Activated naive CD4-positive, alpha-beta T cell treated with anti-CD3 and anti-CD28 coated beads, Interleukin-2, amount 10 ng/mL, durations not matched to agents 7 days and 5 days (primary cell): ENCODE results near the gene MBOAT7.
A peak's percentile ranks its signal among the peaks of the same experiment; 100 is the strongest.

Experiments
- CTCF ChIA-PET: fragments of 350-600 bp; sonication (Branson Sonifier 250); formaldehyde crosslinking; loops from one replicate; lab custom pipeline; 2021; ENCODE audit warnings: antibody characterized with exemption; lab: Charles Lee
- DNase-seq: peaks from one replicate; pipeline ENCODE4 v3.0.0-alpha.2; 2020
- H3K27ac Mint-ChIP-seq: one replicate; pipeline ENCODE4 v1.8.0; 2021; ENCODE audit warnings: mild to moderate bottlenecking, moderate library complexity, mixed read lengths
- H3K27me3 Mint-ChIP-seq: one replicate; pipeline ENCODE4 v1.8.0; 2021; ENCODE audit warnings: mild to moderate bottlenecking, mixed read lengths
- H3K36me3 Mint-ChIP-seq: one replicate; pipeline ENCODE4 v1.8.0; 2021; ENCODE audit warnings: mixed read lengths
- H3K4me1 Mint-ChIP-seq: one replicate; pipeline ENCODE4 v1.8.0; 2021; ENCODE audit warnings: mixed read lengths
- H3K4me3 Mint-ChIP-seq: one replicate; pipeline ENCODE4 v1.8.0; 2021; ENCODE audit warnings: mild to moderate bottlenecking, moderate library complexity, mixed read lengths
- H3K9me3 Mint-ChIP-seq: one replicate; pipeline ENCODE4 v1.8.0; 2021; ENCODE audit warnings: mixed read lengths

Gene MBOAT7

DNA sequence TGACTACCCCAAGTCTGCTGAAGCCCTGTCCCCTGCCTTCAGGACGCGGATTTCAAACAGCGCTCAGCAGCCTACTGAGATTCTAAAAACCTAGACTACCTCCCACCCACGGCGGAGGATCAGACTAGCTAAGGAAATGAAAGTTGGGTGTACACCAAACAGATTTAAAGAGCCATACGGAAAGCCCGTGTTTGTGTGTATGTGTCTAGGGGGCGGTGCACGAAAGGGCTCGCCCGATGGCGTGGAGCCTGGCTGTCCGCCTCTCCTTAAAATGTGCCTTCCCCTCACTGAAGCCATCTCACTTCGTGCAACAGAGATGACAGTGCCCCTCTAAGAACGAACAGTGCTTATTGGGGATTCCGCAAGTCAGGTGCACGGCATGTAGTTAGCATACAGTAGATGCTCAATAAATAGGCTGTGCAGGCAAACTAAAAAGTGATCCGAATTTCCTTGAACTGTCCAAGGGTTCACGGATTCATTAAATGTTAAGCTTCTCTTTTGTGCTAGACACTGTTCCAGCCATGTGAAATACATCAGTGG lies 30.5 kb downstream of the MBOAT7 start:
- peak; percentile 61 for DNase-seq
- Mint-ChIP-seq H3K27me3 (peaks cover 11% of the 10 kb centered on the region), H3K9me3 (no peaks in the 10 kb centered on the region), H3K4me1 (peaks cover 78% of the 10 kb centered on the region), H3K4me3 (peak overlapping the region; percentile 94), H3K27ac (peak overlapping the region; percentile 98), H3K36me3 (peaks cover 31% of the 10 kb centered on the region)
- CTCF ChIA-PET, result interaction anchor here (1.0 to 1.6 kb wide), 6 partner anchors 10 to 232 kb away, joined by 3 to 5 read pairs (median 4); partner anchors contain the start of genes CNOT3 and MBOAT7

DNA sequence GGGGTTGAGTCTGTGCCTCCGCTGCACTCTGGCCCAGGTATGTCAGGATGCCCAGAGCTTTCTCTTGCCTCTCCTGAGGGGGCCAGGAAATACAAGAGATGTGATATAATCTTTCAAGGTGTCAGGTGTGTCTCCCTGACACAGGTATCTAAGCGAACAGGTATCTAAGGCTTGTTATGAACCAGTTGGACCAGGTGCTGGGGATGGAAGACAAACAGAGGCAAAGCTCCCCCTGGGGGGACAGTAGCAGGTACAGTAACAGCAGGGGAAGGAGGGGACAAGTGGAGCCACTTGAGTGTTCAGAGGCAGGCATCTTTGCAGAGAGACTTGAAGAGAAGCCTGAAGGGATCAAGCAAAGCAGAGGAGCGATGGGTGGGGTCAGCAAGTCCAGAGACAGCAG lies 32.4 kb downstream of the MBOAT7 start:
- peak overlapping the region; percentile 19 for H3K4me3 Mint-ChIP-seq
- CTCF ChIA-PET, result no interaction called here

DNA sequence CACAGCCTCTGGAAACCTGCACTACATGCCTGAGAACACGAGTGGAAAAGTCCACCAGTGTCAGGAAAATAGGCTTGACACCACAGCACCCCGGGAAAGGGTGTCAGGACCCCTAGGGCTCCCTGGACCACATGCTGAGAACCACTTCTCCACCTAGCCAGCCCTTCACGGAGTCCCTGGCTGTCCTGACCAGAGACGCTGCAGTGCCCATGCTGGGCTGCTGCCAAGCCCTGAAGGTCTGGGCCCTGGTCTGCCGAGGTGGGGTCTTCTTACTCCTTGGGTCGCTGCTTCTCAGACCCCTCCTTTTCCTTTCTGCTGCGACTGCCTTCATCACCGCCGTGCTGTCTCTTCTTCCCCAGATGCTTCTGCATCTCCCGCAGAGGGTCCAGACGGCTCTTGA lies 32.9 kb downstream of the MBOAT7 start:
- no peak overlapping the region for H3K4me3 Mint-ChIP-seq
- H3K27ac Mint-ChIP-seq, result peak overlapping the region; percentile 49
- H3K27me3 Mint-ChIP-seq, result no peaks in the 10 kb centered on the region
- H3K4me1 Mint-ChIP-seq, result peaks cover 61% of the 10 kb centered on the region
- no peak for DNase-seq
- peaks cover 46% of the 10 kb centered on the region for H3K36me3 Mint-ChIP-seq
- CTCF ChIA-PET, result no interaction called here
- H3K9me3 Mint-ChIP-seq, result no peaks in the 10 kb centered on the region

More for the DNA sequence above, 32.4 kb downstream of the MBOAT7 start:
- Mint-ChIP-seq H3K4me1 (peaks cover 64% of the 10 kb centered on the region), H3K27me3 (no peaks in the 10 kb centered on the region), H3K36me3 (peaks cover 43% of the 10 kb centered on the region), H3K9me3 (no peaks in the 10 kb centered on the region), H3K27ac (no peak overlapping the region)
- no peak for DNase-seq

DNA sequence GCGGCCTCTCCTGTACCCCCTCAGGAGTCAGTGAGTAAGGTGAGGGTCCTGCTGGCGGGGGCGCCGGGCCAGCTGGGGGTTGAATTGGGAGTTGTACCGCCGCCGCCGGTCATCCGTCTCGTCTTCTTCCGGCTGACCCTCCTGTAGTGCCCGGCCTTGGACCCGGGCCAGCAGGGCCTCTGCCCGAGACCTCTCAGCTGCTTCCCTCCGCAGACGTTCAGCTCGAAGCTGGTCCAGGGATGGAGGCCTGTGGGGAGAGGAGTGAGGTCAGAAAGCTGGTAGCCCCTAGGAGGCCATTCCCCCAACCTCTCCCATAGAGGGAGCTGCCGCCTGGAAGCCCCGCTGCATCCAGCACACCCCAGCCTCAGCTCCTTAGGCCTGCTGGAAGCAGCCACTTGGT lies 33.7 kb downstream of the MBOAT7 start:
- Mint-ChIP-seq H3K4me1 (peaks cover 57% of the 10 kb centered on the region), H3K27ac (peak overlapping the region; percentile 80), H3K36me3 (peaks cover 52% of the 10 kb centered on the region), H3K4me3 (no peak overlapping the region), H3K9me3 (no peaks in the 10 kb centered on the region), H3K27me3 (no peaks in the 10 kb centered on the region)
- CTCF ChIA-PET, result no interaction called here
- no peak for DNase-seq

DNA sequence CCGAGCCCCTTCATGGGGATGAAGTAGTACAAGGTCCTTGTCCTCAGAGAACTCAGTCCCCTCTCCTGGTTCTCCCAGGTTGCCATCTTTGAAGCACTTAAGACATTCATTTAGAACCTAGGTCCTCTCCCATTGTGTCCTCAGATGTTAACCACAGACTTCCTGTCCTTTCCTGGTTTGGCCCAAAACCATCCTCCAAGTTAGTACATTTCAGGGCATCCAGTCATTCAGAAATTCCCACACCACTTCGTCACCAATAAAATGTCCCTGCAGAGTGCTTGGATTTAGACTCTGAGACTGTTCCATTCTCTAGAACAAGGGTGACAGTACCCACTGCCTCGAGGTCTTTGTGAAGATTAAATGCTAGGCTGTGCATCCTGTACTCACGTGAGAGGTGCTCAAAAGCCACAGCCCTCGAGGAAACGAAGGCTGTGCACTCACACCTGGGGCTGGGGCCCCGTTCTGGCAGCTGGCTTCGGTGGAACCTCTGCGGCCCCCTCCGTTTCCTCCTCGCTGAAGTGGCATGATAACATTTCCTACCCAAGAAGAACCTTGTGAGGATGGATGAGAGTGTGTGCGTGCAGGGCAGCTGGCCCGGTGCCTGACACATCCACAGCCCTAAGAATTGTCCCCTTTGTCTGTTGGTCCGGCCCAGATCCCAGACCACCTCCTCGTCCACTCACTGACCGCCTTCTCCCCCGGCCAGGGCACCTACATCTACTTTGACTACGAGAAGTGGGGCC lies 34.6 kb downstream of the MBOAT7 start:
- CTCF ChIA-PET, result no interaction called here
- Mint-ChIP-seq H3K4me1 (peaks cover 47% of the 10 kb centered on the region), H3K36me3 (peaks cover 57% of the 10 kb centered on the region), H3K27me3 (no peaks in the 10 kb centered on the region), H3K9me3 (no peaks in the 10 kb centered on the region), H3K27ac (peak overlapping the region; percentile 91), H3K4me3 (peak overlapping the region; percentile 6)
- peak; percentile 74 for DNase-seq

DNA sequence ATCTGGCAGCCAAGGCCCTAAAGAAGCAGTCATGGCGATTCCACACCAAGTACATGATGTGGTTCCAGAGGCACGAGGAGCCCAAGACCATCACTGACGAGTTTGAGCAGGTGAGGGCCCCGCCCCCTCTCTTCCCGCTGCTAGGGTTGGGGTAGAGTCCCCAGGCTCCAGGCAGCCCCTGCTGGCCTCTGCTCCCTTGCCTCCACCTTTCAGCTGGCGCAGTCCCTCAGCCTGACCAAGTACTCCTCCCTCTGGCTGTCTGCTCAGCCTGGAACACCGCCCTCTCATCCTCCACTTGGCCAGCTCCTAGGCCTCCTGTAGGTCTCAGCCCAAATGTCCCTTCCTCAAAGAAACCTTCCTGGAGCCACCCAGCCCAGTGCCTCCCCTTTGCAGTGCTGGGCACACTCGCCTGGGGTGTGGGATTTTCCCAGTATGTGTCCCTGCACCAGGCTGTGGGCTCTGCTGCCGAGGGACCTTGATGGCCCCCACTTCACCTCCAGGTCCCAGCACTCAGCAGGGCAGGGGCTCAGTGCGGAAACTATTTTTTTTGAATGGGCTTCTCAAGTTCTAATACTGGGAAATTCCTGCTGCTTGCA lies 35.6 kb downstream of the MBOAT7 start:
- Mint-ChIP-seq H3K4me3 (no peak overlapping the region), H3K27me3 (no peaks in the 10 kb centered on the region), H3K36me3 (peaks cover 66% of the 10 kb centered on the region), H3K4me1 (peaks cover 43% of the 10 kb centered on the region), H3K9me3 (no peaks in the 10 kb centered on the region), H3K27ac (peak overlapping the region; percentile 45)
- DNase-seq, result no peak
- CTCF ChIA-PET, result no interaction called here

DNA sequence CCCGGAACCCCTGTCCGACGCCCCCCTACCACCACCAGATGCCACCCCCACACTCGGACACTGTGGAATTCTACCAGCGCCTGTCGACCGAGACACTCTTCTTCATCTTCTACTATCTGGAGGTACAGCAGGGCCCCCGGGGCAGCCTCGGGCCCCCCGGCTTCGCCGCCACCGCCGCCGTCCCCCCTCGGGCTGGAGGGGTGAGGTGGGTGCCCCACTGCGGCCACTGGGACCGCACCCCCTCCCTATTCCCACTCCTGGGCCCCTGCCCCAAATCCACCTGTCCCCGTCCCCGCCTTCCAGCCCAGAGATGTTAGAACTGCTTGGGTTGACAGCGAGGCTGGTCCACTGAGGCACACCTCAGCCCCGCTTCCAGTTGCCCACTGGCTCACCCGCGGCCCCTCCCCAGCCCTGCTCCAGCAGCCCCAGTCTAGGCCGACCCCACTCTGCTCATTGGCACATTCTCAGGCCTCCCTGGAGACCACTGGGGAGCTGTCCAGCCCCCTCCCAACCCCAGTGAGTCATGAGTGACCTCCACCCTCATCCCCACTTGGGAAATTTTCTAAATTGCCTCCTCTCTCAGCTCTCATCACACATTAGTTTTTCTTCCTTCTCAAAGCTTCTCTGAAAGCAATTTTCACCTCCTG lies 36.4 kb downstream of the MBOAT7 start:
- Mint-ChIP-seq H3K36me3 (peaks cover 67% of the 10 kb centered on the region), H3K27ac (no peak overlapping the region), H3K4me3 (no peak overlapping the region), H3K4me1 (peaks cover 35% of the 10 kb centered on the region), H3K9me3 (no peaks in the 10 kb centered on the region), H3K27me3 (no peaks in the 10 kb centered on the region)
- no peak for DNase-seq
- CTCF ChIA-PET, result no interaction called here

DNA sequence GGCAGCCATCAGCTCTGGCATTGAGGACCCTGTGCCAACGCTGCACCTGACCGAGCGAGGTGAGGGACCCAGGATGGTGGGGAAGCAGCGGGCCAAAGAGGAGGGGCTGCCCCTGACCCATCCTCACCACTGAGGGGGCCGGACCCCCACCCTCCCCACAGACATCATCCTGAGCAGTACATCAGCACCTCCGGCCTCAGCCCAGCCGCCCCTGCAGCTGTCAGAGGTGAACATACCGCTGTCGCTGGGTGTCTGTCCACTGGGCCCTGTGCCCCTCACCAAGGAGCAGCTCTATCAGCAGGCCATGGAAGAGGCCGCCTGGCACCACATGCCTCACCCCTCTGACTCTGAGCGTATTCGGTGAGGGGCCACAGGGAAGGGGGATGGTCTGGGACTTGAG lies 37.1 kb downstream of the MBOAT7 start:
- no peaks in the 10 kb centered on the region for H3K27me3 Mint-ChIP-seq
- H3K27ac Mint-ChIP-seq, result no peak overlapping the region
- H3K4me3 Mint-ChIP-seq, result no peak overlapping the region
- H3K4me1 Mint-ChIP-seq, result peaks cover 30% of the 10 kb centered on the region
- H3K9me3 Mint-ChIP-seq, result no peaks in the 10 kb centered on the region
- H3K36me3 Mint-ChIP-seq, result peaks cover 67% of the 10 kb centered on the region
- DNase-seq, result no peak
- CTCF ChIA-PET, result no interaction called here

DNA sequence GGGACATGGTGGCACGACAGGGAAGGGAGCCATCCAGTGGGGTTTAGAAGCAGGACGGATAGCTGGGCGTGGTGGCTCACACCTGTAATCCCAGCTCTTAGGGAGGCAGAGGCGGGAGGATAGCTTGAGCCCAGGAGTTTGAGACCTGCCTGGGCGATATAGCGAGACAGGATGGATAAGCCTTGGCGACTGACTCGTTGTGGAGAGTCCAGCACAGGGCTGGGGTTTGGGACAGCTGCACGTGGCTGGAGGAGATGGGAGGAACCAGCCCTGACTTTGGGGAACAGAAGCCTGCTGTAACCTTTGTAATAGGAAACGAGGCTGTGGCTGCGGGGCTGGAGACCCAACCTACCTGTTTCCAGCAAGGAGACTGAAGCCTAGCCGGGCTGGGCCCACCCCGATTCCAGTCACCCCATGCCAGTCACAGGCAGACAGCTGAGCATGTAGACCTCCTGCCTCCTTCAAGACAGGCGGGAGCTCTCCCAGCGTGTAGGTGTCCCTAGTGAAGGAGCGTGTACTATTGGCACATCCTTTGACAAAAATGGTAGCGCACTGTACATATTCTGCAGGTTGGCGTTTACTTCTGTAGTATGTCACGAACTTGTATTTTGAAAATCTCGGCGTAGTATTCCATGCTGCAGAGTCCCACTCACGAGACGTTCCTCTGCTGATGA lies 37.9 kb downstream of the MBOAT7 start:
- no peaks in the 10 kb centered on the region for H3K27me3 Mint-ChIP-seq
- no peaks in the 10 kb centered on the region for H3K9me3 Mint-ChIP-seq
- DNase-seq, result no peak
- no peak overlapping the region for H3K27ac Mint-ChIP-seq
- CTCF ChIA-PET, result no interaction called here
- H3K36me3 Mint-ChIP-seq, result peaks cover 68% of the 10 kb centered on the region
- no peak overlapping the region for H3K4me3 Mint-ChIP-seq
- H3K4me1 Mint-ChIP-seq, result peaks cover 23% of the 10 kb centered on the region

DNA sequence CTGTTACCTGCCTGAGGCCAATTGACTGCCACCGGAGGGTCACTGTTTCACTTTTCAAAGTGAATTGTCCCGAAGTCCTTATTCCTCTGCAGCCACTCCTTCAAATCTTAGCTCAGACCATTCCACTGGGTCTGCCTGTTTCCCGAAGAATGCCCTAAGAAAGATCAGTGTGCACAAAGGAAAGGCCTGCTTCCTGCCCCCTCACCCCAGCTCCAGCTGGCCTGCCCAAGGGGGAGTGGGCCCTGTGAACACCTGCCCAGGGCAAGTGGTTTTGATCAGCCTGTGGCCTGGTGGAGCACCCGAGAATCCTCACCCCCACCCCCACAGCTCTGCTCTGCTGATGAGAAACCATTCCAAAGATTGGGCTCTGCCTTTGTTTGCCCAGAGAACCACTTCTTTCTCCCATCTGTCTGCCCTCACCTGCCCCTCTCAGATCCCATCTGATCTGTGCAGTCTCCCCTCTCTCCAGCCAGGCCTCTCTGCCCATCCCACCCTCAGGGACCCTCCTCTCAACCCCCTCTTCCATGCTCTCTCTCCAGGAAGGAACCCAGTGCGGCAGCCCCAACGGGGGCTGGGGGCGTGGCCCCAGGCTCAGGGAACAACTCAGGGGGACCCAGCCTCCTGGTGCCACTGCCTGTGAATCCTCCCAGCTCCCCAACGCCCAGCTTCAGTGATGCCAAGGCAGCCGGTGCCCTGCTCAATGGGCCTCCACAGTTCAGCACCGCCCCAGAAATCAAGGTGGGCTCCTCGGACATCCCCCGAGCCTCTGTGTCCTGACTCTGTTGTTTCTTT lies 40.2 kb downstream of the MBOAT7 start:
- peaks cover 71% of the 10 kb centered on the region for H3K36me3 Mint-ChIP-seq
- H3K9me3 Mint-ChIP-seq, result no peaks in the 10 kb centered on the region
- CTCF ChIA-PET, result interaction anchor here (1.2 kb wide), 1 partner anchor 10 kb away, joined by 3 read pairs; the partner anchor contains the start of gene LENG1
- no peaks in the 10 kb centered on the region for H3K27me3 Mint-ChIP-seq
- no peak overlapping the region for H3K4me3 Mint-ChIP-seq
- no peak for DNase-seq
- H3K4me1 Mint-ChIP-seq, result peaks cover 7% of the 10 kb centered on the region
- no peak overlapping the region for H3K27ac Mint-ChIP-seq

DNA sequence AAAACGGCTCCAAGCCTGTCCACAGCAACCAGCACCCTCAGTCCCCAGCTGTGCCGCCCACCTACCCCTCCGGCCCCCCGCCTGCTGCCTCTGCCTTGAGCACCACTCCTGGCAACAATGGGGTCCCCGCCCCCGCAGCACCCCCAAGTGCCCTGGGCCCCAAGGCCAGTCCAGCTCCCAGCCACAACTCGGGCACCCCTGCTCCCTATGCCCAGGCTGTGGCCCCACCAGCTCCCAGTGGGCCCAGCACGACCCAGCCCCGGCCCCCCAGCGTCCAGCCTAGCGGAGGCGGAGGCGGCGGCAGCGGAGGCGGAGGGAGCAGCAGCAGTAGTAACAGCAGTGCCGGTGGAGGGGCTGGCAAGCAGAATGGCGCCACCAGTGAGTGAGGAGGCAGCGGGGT lies 41.2 kb downstream of the MBOAT7 start:
- Mint-ChIP-seq H3K27me3 (no peaks in the 10 kb centered on the region), H3K36me3 (peaks cover 72% of the 10 kb centered on the region), H3K9me3 (no peaks in the 10 kb centered on the region), H3K4me3 (no peak overlapping the region), H3K27ac (no peak overlapping the region), H3K4me1 (peaks cover under 1% of the 10 kb centered on the region)
- DNase-seq, result no peak
- CTCF ChIA-PET, result interaction anchor here (1.2 kb wide), 1 partner anchor 11 kb away, joined by 3 read pairs; the partner anchor contains the start of gene LENG1

DNA sequence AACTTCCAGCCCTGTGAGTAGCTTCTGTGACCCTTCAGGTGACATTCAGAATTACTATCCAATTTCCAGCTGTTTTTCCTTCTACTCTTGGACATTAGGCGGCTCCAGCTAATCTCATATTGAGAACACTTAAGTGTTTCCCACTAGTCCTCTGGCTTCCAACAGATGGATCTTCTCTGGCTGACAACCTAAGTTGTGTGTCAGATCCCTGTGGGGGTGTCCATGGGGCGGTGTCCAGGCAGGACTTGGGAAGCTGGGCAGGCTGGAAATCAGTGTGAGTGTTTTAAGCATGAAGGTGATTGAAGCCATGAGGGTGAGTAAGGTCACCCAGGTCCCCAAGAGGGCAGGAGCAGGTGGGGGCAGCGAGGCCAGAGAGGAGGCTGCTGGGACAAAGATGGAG lies 41.7 kb downstream of the MBOAT7 start:
- no peak for DNase-seq
- CTCF ChIA-PET, result no interaction called here
- peaks cover 73% of the 10 kb centered on the region for H3K36me3 Mint-ChIP-seq

DNA sequence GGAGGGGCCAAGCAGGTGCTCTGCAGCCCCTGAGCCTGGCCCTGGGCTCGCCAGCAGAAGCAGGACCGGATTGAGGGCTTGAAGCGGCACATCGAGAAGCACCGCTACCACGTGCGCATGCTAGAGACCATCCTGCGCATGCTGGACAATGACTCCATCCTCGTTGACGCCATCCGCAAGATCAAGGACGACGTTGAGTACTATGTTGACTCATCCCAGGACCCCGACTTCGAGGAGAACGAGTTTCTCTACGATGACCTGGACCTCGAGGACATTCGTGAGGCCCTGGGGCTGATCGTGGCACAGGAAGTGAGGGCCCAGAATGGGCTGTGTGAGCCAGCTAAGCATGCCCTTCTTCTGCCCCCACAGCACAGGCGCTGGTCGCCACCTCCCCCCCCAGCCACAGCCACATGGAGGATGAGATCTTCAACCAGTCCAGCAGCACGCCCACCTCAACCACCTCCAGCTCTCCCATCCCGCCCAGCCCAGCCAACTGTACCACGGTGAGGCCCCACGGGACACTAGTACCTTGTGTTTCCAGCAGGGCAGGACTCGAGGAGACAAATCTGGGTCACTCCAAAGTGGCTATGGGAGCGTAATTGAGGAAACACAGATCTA lies 43.7 kb downstream of the MBOAT7 start:
- no peak for DNase-seq
- Mint-ChIP-seq H3K4me1 (peaks cover 9% of the 10 kb centered on the region), H3K36me3 (peaks cover 68% of the 10 kb centered on the region), H3K27me3 (no peaks in the 10 kb centered on the region), H3K27ac (no peak overlapping the region), H3K4me3 (no peak overlapping the region), H3K9me3 (no peaks in the 10 kb centered on the region)
- CTCF ChIA-PET, result no interaction called here

More for the DNA sequence above, 41.7 kb downstream of the MBOAT7 start:
- no peaks in the 10 kb centered on the region for H3K9me3 Mint-ChIP-seq
- no peak overlapping the region for H3K4me3 Mint-ChIP-seq
- H3K27me3 Mint-ChIP-seq, result no peaks in the 10 kb centered on the region
- no peaks in the 10 kb centered on the region for H3K4me1 Mint-ChIP-seq
- no peak overlapping the region for H3K27ac Mint-ChIP-seq
